ENCODE data around the gene GUCD1. TPM values are rescaled to one million over a fixed set of nuclear protein-coding genes. Genes with fewer than 3 reads are reported as not detected.

Gene GUCD1
- total and polyA plus RNA-seq, 9 of the 15 experiments (the other 6 are each of a cell fraction or from before 2014, with no cell fraction given): 31.5 to 67.8 (median 50.3) TPM

GRCh38 chr22:24500277-24500820 lies 54.6 kb downstream of the GUCD1 start:
- Histone ChIP-seq H3K9ac (ENCODE audit: insufficient read depth in 1 of 2, low read depth in 2 of 2, low read length in 2 of 2) (no peak overlapping the region), H3K79me2 (ENCODE audit: control insufficient read depth, insufficient read depth, low read length) (no peaks in the 10 kb centered on the region), H3K9me1 (ENCODE audit: control insufficient read depth, insufficient read depth, low read length) (no peaks in the 10 kb centered on the region), H2AFZ (ENCODE audit: low read depth, low read length) (no peak overlapping the region), H3K4me1 (replicated peaks in 1 of 2; ENCODE audit: control insufficient read depth in 2 of 2, insufficient read depth in 2 of 2, low read length in 2 of 2) (peaks cover 0 to 5% of the 10 kb centered on the region in 2 experiments; a peak in 1 of 5 replicates), H3K27me3 (ENCODE audit: control insufficient read depth in 2 of 2, insufficient read depth in 2 of 2, low read length in 2 of 2) (peaks cover 0 to 30% of the 10 kb centered on the region in 2 experiments; a peak in 2 of 5 replicates), H4K20me1 (replicated peaks; ENCODE audit: control insufficient read depth, insufficient read depth, low read length) (no peaks in the 10 kb centered on the region), H3K36me3 (ENCODE audit: control insufficient read depth, insufficient read depth, low read length) (no peaks in the 10 kb centered on the region), H3K4me3 (no peak overlapping the region), H3K9me3 (replicated peaks; ENCODE audit: control insufficient read depth, insufficient read depth, low read depth, low read length) (no peaks in the 10 kb centered on the region), H3K27ac (ENCODE audit: extremely low read depth, low read depth, low read length) (no peak overlapping the region), H3K4me2 (ENCODE audit: insufficient read depth, low read length) (no peak overlapping the region)
- FAIRE-seq (no peak), DNase-seq (ENCODE audit: extremely low read depth in 1 of 4, low spot score in 3 of 4) (no peak), ATAC-seq (no peak)
- no TSS peak for BruUV-seq (replicated peaks)
- ChIA-PET CTCF (ENCODE audit: low intra/inter-chr PET ratio) (no interaction called here), POLR2A (no interaction called here)
- 19% methylated on average over 14 of the region's 16 CpGs for WGBS (ENCODE audit: insufficient coverage, low coverage, missing lambda C conversion rate)
- in situ Hi-C loops (cut with MboI) (loop anchor here (25.0 kb wide), 1 partner anchor 538 kb away; the partner anchor contains the start of genes DDT, DDTL and GSTT2B), intact Hi-C loops (cut with micrococcal nuclease) (loop anchor here (5.0 kb wide), 1 partner anchor 78 kb away; no protein-coding TSS in a partner anchor)
- TF ChIP-seq DLX4 (CRISPR knock-in tag; IDR thresholded peaks at IDR 0.05) (no peak), SIN3B (IDR thresholded peaks at IDR 0.05; ENCODE audit: low read depth) (no peak), ZNF134 (CRISPR knock-in tag; conservative IDR thresholded peaks at IDR 0.05) (no peak), CBFA2T3 (IDR thresholded peaks at IDR 0.05) (no peak), ARID3B (CRISPR knock-in tag; IDR thresholded peaks at IDR 0.05; ENCODE audit: borderline replicate concordance) (no peak), TAF7 (tag; IDR thresholded peaks at IDR 0.05) (no peak), TBP (optimal IDR thresholded peaks at IDR 0.05; ENCODE audit: low read depth, low read length) (no peak), ZNF12 (CRISPR knock-in tag; IDR thresholded peaks at IDR 0.05) (no peak), ZBTB8A (IDR thresholded peaks at IDR 0.05; ENCODE audit: partially characterized antibody) (no peak)
